WTC11 (cell line): ENCODE data around the gene PALM3.
"Not testable (repeated sequence)": the region's sequence is repeated elsewhere in the genome, so short reads cannot be mapped to it uniquely, and the experiment has no call there.

Source experiments
- CTCF ChIP-seq: fragments of 200-600 bp; IDR thresholded peaks from 2 replicates; pipeline ENCODE4 v1.8.0; 2022; ENCODE audit warnings: antibody characterized with exemption
- HMGXB4 ChIP-seq: sonication (generic); formaldehyde crosslinking; IDR thresholded peaks from 2 replicates; pipeline ENCODE4 v1.8.1; 2023; ENCODE audit warnings: mild to moderate bottlenecking, moderate library complexity, missing genetic modification reagents
- ZNF232 ChIP-seq: sonication (generic); formaldehyde crosslinking; IDR thresholded peaks from 2 replicates; pipeline ENCODE4 v1.8.0; 2022; ENCODE audit warnings: mild to moderate bottlenecking, missing genetic modification reagents

GRCh38 chr19:14019739-14020138 is 42.1 kb downstream of the PALM3 start:
- not testable (repeated sequence) for TF ChIP-seq HMGXB4 (CRISPR knock-in tag); CTCF; ZNF232 (CRISPR knock-in tag)
